Suppressor macrophage treated with lipopolysaccharide for 1 hour (primary cell): ENCODE measurements around the gene RNF5.

ENCODE experiments used
- DNase-seq, 3 donors: peaks; one replicate each; pipeline ENCODE4 v3.0.0-alpha.2; 2020 to 2022

The RNF5 gene

GRCh38 chr6:32152769-32153563 is 25.2 kb upstream of the RNF5 start:
- no peak for DNase-seq

DNA sequence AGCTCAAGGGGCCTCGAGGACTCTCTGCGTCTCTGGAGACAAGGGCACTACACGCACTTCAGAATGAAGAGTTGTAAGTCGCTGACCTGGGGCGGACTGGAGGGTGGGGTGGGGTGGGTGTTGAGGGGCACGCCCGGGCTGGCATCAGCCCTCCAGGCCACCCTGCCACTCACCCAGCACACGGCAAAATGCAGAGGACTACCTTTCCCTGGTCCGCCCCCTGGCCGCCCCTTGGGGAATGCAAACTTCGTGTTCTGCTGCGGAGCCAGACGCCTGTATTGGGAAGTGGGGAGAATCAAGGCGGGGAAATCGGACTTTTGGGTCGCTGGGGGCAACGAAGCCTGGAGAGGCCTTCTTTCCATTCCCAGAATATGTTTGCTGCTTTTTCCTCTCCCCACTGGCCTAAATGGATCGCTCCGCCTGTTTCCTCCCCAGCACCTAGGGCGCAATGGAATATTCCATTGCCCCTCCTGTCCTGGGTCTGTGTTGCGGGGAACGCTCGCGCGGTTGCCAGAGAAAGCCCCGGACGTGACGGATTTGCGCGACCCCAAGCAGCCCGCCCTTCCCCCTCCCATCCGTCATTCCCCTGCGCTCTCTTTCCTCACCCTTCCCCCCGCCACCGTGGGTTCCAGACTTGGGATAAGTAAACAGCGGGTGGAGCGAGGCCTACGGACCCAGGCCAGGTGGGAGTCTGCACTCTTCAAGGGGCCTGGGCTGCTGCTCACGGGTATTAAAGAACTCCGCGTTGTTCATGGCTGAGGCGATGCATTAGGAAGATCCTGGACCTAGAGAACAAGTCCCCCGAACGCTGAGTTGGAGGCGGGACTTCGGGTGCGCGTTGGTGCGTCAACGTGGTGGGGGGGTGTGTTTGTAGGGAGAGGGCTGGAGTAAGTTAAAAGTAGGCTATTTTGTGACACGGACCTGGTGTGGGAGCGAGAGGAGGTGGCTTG is 24.4 kb upstream of the RNF5 start, which contains the start of gene PPT2:
PPT2 (plus strand) TSS at position 578 of the 950 bp plus-strand sequence. CDS start 454 bp downstream, outside the sequence.
- peak; percentile 37 to 58 (median 38) for DNase-seq

DNA sequence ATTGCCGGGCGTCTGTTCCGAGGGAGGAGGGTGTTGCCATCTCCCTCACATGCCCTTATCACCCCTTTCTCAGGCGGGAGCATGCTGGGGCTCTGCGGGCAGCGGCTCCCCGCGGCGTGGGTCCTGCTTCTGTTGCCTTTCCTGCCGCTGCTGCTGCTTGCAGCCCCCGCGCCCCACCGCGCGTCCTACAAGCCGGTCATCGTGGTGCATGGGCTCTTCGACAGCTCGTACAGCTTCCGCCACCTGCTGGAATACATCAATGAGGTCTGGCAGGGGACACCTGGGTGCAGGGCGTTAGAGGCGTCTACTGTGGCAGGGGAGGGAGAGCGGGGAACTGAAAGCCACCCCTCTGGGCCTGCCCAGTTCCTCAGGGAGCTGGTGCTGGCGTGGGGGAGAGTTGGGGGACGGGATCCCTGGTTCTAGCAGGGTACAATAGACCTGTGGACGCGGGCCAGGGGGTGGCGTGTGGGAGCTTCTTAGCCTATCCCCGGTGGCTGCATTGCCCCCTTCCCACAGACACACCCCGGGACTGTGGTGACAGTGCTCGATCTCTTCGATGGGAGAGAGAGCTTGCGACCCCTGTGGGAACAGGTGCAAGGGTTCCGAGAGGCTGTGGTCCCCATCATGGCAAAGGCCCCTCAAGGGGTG is 23.6 kb upstream of the RNF5 start:
- DNase-seq: peak; percentile 35 to 52 (median 51)

- no peak for DNase-seq
Observed at GRCh38 chr6:32156891-32157290, 21.3 kb upstream of the RNF5 start.

- no peak for DNase-seq
Observed at GRCh38 chr6:32158052-32158451, 20.2 kb upstream of the RNF5 start.

- DNase-seq: no peak
Observed at GRCh38 chr6:32163559-32164258, 14.5 kb upstream of the RNF5 start.

GRCh38 chr6:32164295-32164694 is 13.9 kb upstream of the RNF5 start, which contains the start of gene EGFL8:
Gene EGFL8, plus strand, starts transcription at chr6:32164595. Its CDS starts 1,571 bp downstream, at chr6:32166166.
- no peak for DNase-seq

- DNase-seq: no peak
Observed at GRCh38 chr6:32166411-32167061, 11.7 kb upstream of the RNF5 start.

GRCh38 chr6:32167154-32167760 is 10.9 kb upstream of the RNF5 start:
- no peak for DNase-seq

DNA sequence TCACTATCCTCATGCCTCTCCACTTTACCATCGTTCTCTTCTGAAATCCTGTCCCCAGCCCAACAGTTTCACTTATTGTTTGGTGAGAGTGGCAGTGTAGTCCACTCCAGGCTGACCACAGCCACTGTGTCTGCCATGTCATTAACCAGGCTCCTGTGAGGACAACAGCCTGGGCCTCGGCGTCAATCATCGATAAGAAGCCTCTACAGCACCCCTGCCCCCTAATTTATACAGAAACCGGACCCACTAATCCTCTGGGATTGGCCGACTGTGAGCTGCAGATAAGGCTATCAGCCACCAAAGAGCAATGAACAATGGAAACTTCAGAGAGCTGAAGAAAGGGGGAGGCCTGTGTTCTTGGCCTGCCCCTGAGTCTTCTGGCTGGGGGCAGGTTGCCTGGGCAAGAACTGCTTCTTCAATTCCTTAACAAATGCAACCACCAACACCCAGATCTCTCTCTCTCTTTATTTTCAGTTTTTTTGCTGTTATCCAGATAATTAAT is 10.4 kb upstream of the RNF5 start:
- DNase-seq: no peak

DNA sequence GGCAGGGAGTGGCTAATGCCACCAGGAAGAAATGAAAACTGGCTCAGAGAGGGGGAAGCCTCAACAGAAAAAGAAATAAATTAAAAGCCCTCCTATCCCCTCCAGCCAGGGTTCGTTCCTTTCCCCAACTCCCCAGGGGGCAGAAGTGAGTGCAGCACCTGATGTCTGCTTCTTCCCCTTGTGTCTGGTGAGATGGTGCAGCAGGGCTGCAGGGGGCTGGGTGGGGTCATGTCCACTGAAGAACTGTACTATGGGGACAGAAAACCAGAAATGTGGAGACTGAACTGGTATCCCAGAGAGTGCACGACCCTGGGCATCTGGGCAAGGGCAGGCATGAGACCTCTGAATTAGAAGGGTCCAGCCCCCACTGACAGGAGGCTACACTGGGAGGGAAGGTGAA is 9.9 kb upstream of the RNF5 start:
- DNase-seq: no peak

DNA sequence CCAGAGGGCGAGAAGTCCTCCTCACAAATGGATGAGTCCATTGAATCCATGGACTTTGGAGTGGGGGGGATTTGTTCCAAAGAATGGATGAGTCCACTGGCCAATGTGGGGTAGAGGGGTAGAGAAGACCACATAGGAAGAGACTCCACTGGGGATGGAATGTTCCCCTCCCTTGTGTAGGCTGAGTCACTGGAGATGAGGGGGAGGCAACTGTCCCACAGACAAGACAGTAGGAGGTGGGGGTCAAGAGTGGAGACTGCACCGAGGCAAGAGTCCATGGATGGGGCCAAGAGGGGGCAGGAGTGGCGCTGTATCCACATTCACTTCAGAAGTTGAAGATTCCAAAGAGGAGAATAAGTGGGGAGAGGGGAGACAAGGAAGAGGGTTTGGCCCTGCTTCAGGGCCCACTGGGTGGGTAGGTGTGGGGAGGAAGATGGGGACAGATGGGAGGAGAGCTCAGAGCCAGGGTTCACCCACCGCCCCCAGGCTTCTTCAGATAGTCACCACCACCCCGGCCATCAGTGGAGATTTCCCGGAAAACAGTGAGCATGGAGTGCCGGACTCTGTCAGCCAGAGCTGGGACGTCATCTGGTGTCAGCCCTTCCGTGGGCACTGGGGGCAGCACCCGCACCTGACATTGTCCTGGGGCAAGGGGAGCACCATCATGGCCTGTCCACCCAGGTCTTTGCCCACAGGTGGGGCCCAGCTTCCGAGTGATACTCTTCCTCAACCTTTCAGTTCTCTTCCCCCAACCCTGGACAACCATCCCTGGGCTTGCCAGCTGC is 9.2 kb upstream of the RNF5 start:
- no peak for DNase-seq

- no peak for DNase-seq
Observed at GRCh38 chr6:32170294-32170693, 7.9 kb upstream of the RNF5 start.

DNA sequence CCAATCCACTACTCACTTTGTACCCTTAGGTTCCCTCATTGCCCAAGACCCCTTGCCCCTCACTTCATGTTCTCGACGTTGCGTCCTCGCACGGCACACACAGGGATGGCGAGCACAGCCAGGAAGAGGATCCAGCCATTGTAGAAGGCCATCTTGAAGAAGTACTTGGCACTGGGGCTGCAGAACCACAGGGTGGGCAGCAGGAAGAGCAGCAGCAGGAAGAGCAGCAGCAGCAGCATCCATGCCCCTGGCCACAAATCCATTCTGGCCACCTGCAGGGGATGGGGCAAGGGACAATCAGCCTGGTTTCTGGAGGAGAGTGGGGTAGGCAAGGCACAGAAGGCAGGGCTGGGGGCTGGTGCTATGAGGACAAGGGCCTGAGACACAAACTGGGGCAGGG is 7.0 kb upstream of the RNF5 start:
- no peak for DNase-seq

DNA sequence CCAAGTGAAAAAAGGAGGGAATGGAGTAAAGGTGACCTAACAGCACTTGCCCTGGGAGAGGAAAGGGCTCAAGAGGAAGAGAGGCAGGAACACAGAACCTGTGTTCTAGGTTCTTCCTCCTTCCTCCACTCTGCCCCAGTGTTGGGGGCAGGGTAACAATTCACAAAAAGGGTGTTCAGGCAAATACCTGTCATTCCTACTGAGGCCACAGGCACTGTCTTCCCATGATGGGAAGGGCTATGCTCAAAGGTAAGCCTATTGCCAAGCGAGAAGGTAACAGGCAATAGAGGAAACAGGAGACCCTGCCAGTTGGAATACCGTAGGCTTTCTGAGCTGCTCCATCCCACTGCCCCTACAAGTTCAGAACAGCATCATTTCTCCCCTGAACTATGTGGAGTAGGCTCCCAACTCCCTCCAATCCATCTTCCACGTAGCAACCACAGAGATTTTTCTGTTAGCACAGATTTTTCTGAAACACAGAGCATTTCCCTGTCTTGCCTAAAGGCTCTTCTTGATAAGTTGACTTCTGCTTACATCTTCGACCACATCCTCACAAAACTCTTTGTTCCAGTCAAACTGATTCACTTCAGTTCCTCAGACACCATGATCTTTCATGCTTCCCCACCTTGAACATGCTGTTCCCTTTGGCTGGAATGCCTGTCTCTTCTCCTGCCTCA is 5.0 kb upstream of the RNF5 start:
- DNase-seq: no peak

DNA sequence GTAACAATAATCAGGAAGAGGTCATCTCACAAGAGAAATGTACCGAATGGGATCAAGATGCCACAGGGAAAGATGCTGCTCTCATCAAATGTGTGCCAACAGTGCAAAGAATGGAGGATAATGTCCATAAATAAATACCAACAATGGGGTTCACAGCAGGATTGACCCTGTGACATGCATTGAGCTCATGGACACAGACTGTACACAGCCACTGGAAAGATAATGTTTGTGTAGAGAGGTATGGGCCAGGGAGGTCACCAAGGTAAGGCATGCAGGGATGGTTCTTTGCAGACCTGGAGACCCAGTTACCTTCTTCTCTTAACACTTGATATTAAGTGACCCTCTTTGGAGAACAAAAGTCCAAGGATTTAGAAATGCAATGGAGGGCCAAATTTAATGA is 3.8 kb upstream of the RNF5 start:
- no peak for DNase-seq

- DNase-seq: no peak
Observed at GRCh38 chr6:32175322-32175710, 2.9 kb upstream of the RNF5 start.

DNA sequence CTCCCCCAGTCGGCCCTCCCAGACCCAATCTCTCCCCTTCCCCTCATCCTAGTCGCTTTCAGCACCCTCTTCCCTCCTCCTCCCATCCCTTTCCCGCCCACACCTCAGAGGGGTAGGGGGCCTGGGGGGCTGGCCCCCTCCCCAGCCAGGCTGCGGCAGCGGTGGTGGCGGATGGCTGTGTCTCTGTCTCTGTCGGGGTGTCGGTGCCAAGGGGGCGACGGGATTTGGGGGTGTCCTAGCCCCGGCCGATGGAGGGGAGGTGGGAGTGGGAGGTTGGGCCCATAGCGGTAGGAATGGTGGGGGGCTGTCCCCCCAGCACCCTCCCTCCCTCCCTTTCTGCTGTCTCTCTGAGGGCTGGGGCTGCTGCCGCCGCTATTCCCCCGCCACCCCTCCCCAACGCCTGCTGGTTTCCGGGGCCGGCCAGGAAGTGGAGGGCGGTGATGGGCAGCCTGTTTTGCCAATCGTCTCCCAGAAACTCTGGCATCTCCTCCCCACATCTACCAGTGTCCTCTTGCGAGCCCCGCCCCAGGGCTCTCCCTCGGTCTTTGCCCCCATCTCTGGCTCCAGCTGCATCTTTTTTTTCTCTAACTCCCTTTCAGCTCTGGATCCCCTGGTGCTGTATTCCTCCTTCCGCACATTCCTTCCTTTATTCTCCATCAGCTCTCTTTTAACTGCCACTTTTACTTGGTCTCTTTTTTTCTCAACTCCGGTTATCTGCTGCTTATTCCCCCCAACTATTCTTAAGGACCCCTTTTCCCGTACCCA is 2.3 kb upstream of the RNF5 start, which contains the start of gene AGPAT1:
AGPAT1 (minus strand) TSS at position 374 of the 765 bp plus-strand sequence. CDS start 4,588 bp downstream, outside the sequence.
- DNase-seq: peak; percentile 94 to 97 (median 95)
